ENCODE data around the gene FXYD3. TPM values are rescaled to one million over a fixed set of nuclear protein-coding genes. Genes with fewer than 3 reads are reported as not detected.

Gene FXYD3
- total RNA-seq, 1 donor from 2014 or later, result not detected

- peaks cover 17% of the 10 kb centered on the region for H3K36me3 Mint-ChIP-seq (ENCODE audit: unreplicated experiment)
- no peaks in the 10 kb centered on the region for H3K27me3 Mint-ChIP-seq (ENCODE audit: unreplicated experiment)
- no peak for TF ChIP-seq CTCF (IDR thresholded peaks at IDR 0.05)
- no peak for DNase-seq (ENCODE audit: extremely low spot score, unreplicated experiment)
- H3K9me3 Mint-ChIP-seq (ENCODE audit: unreplicated experiment), result peaks cover 2% of the 10 kb centered on the region
- peaks cover 13% of the 10 kb centered on the region for H3K4me1 Mint-ChIP-seq (ENCODE audit: unreplicated experiment)
- H3K27ac Mint-ChIP-seq (ENCODE audit: unreplicated experiment), result no peak overlapping the region
- H3K4me3 Mint-ChIP-seq (ENCODE audit: unreplicated experiment), result no peak overlapping the region
Observed at GRCh38 chr19:35169221-35169995, 53.8 kb downstream of the FXYD3 start.

GRCh38 chr19:35170359-35171061 lies 54.9 kb downstream of the FXYD3 start:
- no peak for TF ChIP-seq CTCF (IDR thresholded peaks at IDR 0.05)
- Mint-ChIP-seq H3K27me3 (ENCODE audit: unreplicated experiment) (no peaks in the 10 kb centered on the region), H3K4me3 (ENCODE audit: unreplicated experiment) (no peak overlapping the region), H3K27ac (ENCODE audit: unreplicated experiment) (no peak overlapping the region), H3K9me3 (ENCODE audit: unreplicated experiment) (no peaks in the 10 kb centered on the region), H3K36me3 (ENCODE audit: unreplicated experiment) (peaks cover 12% of the 10 kb centered on the region), H3K4me1 (ENCODE audit: unreplicated experiment) (peaks cover 13% of the 10 kb centered on the region)
- peak; percentile 65 for DNase-seq (ENCODE audit: extremely low spot score, unreplicated experiment)

- Mint-ChIP-seq H3K9me3 (ENCODE audit: unreplicated experiment) (no peaks in the 10 kb centered on the region), H3K4me1 (ENCODE audit: unreplicated experiment) (peaks cover 15% of the 10 kb centered on the region)
Observed at GRCh38 chr19:35171730-35172129, 56.1 kb downstream of the FXYD3 start.

More at GRCh38 chr19:35171730-35172129, 56.1 kb downstream of the FXYD3 start:
- no peak for TF ChIP-seq CTCF (IDR thresholded peaks at IDR 0.05)
- H3K36me3 Mint-ChIP-seq (ENCODE audit: unreplicated experiment), result peaks cover under 1% of the 10 kb centered on the region
- H3K27me3 Mint-ChIP-seq (ENCODE audit: unreplicated experiment), result no peaks in the 10 kb centered on the region
- H3K4me3 Mint-ChIP-seq (ENCODE audit: unreplicated experiment), result no peak overlapping the region
- peak; percentile 17 for DNase-seq (ENCODE audit: extremely low spot score, unreplicated experiment)
- no peak overlapping the region for H3K27ac Mint-ChIP-seq (ENCODE audit: unreplicated experiment)

Other genes with a start within 250 kb of the FXYD3 start
- 3.9 and 6.2 TPM in 2 replicates for gene ZNF30, start 188.9 kb upstream of the FXYD3 start, total RNA-seq
- 3.0 and 4.1 TPM in 2 replicates for gene ZNF792, start 151.6 kb upstream of the FXYD3 start, total RNA-seq
- gene GRAMD1A, start 115.5 kb upstream of the FXYD3 start, total RNA-seq, result 77.8 and 80.8 TPM in 2 replicates
- 7.3 and 8.1 TPM in 2 replicates for gene SCN1B, start 85.4 kb upstream of the FXYD3 start, total RNA-seq
- not detected in 2 replicates for gene HPN, start 74.1 kb upstream of the FXYD3 start, total RNA-seq
- gene LGI4, start 19.2 kb downstream of the FXYD3 start, total RNA-seq, result 0.32 and 0.34 TPM in 2 replicates
- gene FXYD1, start 23.0 kb downstream of the FXYD3 start, total RNA-seq, result 0.86 TPM in 1 of 2 replicates, not detected in the other
- 0.50 TPM in 1 of 2 replicates, not detected in the other for gene FXYD7, start 27.4 kb downstream of the FXYD3 start, total RNA-seq
- 81.0 and 86.6 TPM in 2 replicates for gene FXYD5, start 38.9 kb downstream of the FXYD3 start, total RNA-seq
- gene FAM187B, start 112.9 kb downstream of the FXYD3 start, total RNA-seq, result not detected in 2 replicates
- gene LSR, start 133.2 kb downstream of the FXYD3 start, total RNA-seq, result 0.29 and 0.83 TPM in 2 replicates
- 112 and 115 TPM in 2 replicates for gene USF2, start 153.1 kb downstream of the FXYD3 start, total RNA-seq
- 0.68 TPM in 1 of 2 replicates, not detected in the other for gene HAMP, start 166.7 kb downstream of the FXYD3 start, total RNA-seq
- not detected in 2 replicates for gene MAG, start 176.3 kb downstream of the FXYD3 start, total RNA-seq
- not detected in 2 replicates for gene CD22, start 213.4 kb downstream of the FXYD3 start, total RNA-seq
- not detected in 2 replicates for gene FFAR1, start 232.1 kb downstream of the FXYD3 start, total RNA-seq
- gene FFAR3, start 242.6 kb downstream of the FXYD3 start, total RNA-seq, result not detected in 2 replicates